HepG2 (cell line): ENCODE measurements around the gene GEMIN2. TPM values are rescaled to one million over a fixed set of nuclear protein-coding genes. Genes with fewer than 3 reads are reported as not detected.

ENCODE experiments used
- DDIT3 ChIP-seq: sonication (generic); formaldehyde crosslinking; IDR thresholded peaks from 2 replicates; pipeline ENCODE4 v1.4.0; 2020; ENCODE audit warnings: mild to moderate bottlenecking, missing genetic modification reagents
- DNMT1 ChIP-seq: sonication (generic); formaldehyde crosslinking; IDR thresholded peaks from 2 replicates; pipeline ENCODE4 v1.5.1; 2020; ENCODE audit warnings: mild to moderate bottlenecking, missing genetic modification reagents
- ETV5 ChIP-seq: IDR thresholded peaks from 2 replicates; pipeline ENCODE4 v1.6.1; 2018; ENCODE audit warnings: missing biosample characterization, missing genetic modification reagents, inconsistent platforms, borderline replicate concordance
- EZH2 ChIP-seq: conservative IDR thresholded peaks from 2 replicates; pipeline ENCODE4 v1.6.1; 2012; ENCODE audit warnings: mild to moderate bottlenecking, low read depth, low read length, moderate library complexity
- GRHL1 ChIP-seq: sonication (generic); formaldehyde crosslinking; conservative IDR thresholded peaks from 2 replicates; pipeline ENCODE4 v1.8.0; 2022; ENCODE audit warnings: missing genetic modification reagents
- MED1 ChIP-seq: sonication (generic); formaldehyde crosslinking; IDR thresholded peaks from 2 replicates; pipeline ENCODE4 v1.4.0; 2020; ENCODE audit warnings: missing genetic modification reagents
- MLXIP ChIP-seq: sonication (generic); formaldehyde crosslinking; IDR thresholded peaks from 2 replicates; pipeline ENCODE4 v1.9.0; 2021; ENCODE audit warnings: missing genetic modification reagents, borderline replicate concordance
- MYPOP ChIP-seq: sonication (generic); formaldehyde crosslinking; IDR thresholded peaks from 2 replicates; pipeline ENCODE4 v1.8.1; 2023; ENCODE audit warnings: mild to moderate bottlenecking, moderate library complexity, missing genetic modification reagents
- NCOA1 ChIP-seq: sonication (generic); formaldehyde crosslinking; IDR thresholded peaks from 2 replicates; pipeline ENCODE4 v1.9.0; 2021; ENCODE audit warnings: missing genetic modification reagents
- NONO ChIP-seq, 2 experiments: fragments of 450-650 bp in 1 of 2; sonication (generic) in 1 of 2; formaldehyde crosslinking in 1 of 2; IDR thresholded peaks in 1 of 2; conservative IDR thresholded peaks in 1 of 2; 2 replicates each; pipeline versions ENCODE4 v1.6.1 to v1.8.0; 2017 to 2022; ENCODE audit warnings: mild to moderate bottlenecking in 1 of 2, missing genetic modification reagents in 1 of 2, moderate library complexity in 1 of 2
- PHB2 ChIP-seq: fragments of 450-650 bp; IDR thresholded peaks from 2 replicates; pipeline ENCODE4 v1.6.1; 2018; ENCODE audit not compliant: partially characterized antibody
- POLR2G ChIP-seq: fragments of 200-400 bp; formaldehyde crosslinking; IDR thresholded peaks from 2 replicates; pipeline ENCODE4 v1.6.1; 2018; ENCODE audit warnings: mild to moderate bottlenecking, low read depth, low read length, moderate library complexity
- SAP130 ChIP-seq: IDR thresholded peaks from 2 replicates; pipeline ENCODE4 v1.6.1; 2016; ENCODE audit warnings: low read depth
- SMARCE1 ChIP-seq: fragments of 450-650 bp; IDR thresholded peaks from 2 replicates; pipeline ENCODE4 v1.6.1; 2017; ENCODE audit warnings: borderline replicate concordance
- SMYD3 ChIP-seq: sonication (generic); formaldehyde crosslinking; IDR thresholded peaks from 2 replicates; pipeline ENCODE4 v1.8.1; 2023; ENCODE audit warnings: mild to moderate bottlenecking, missing genetic modification reagents
- SNRNP70 ChIP-seq: fragments of 200-400 bp; formaldehyde crosslinking; IDR thresholded peaks from 2 replicates; pipeline ENCODE4 v1.6.1; 2017; ENCODE audit warnings: mild to moderate bottlenecking, low read depth, low read length, moderate library complexity
- SOX6 ChIP-seq, 2 experiments: fragments of 450-650 bp in 1 of 2; sonication (generic) in 1 of 2; formaldehyde crosslinking in 1 of 2; IDR thresholded peaks; 2 replicates each; pipeline versions ENCODE4 v1.4.0 to v1.6.1; 2017 to 2020; ENCODE audit warnings: antibody characterized with exemption in 1 of 2, mild to moderate bottlenecking in 1 of 2, missing genetic modification reagents in 1 of 2
- SUZ12 ChIP-seq: fragments of 150-350 bp; IDR thresholded peaks from 2 replicates; pipeline ENCODE4 v1.6.1; 2014; ENCODE audit warnings: low read depth, low read length
- TEAD3 ChIP-seq: optimal IDR thresholded peaks from 2 replicates; pipeline ENCODE3; 2016; ENCODE audit warnings: borderline replicate concordance
- ZBTB42 ChIP-seq: sonication (generic); formaldehyde crosslinking; IDR thresholded peaks from 2 replicates; pipeline ENCODE4 v1.5.0; 2020; ENCODE audit warnings: mild to moderate bottlenecking, missing genetic modification reagents
- ZNF232 ChIP-seq: sonication (generic); formaldehyde crosslinking; IDR thresholded peaks from 2 replicates; pipeline ENCODE4 v1.4.0; 2020; ENCODE audit warnings: missing genetic modification reagents, borderline replicate concordance
- ZNF329 ChIP-seq: sonication (generic); formaldehyde crosslinking; IDR thresholded peaks from 2 replicates; pipeline ENCODE4 v1.9.0; 2021; ENCODE audit warnings: low read depth, mild to moderate bottlenecking, missing genetic modification reagents
- ZNF33A ChIP-seq: sonication (generic); formaldehyde crosslinking; IDR thresholded peaks from 2 replicates; pipeline ENCODE4 v1.5.1; 2020; ENCODE audit warnings: missing genetic modification reagents, mild to moderate bottlenecking, moderate library complexity, borderline replicate concordance
- ZNF614 ChIP-seq: IDR thresholded peaks from 2 replicates; pipeline ENCODE4 v1.6.1; 2018; ENCODE audit warnings: missing biosample characterization, missing genetic modification reagents, inconsistent platforms, borderline replicate concordance
- ZNF724P ChIP-seq: sonication (generic); formaldehyde crosslinking; IDR thresholded peaks from 2 replicates; pipeline ENCODE4 v1.8.0; 2022; ENCODE audit warnings: missing genetic modification reagents, borderline replicate concordance
- ZNF761 ChIP-seq: sonication (generic); formaldehyde crosslinking; conservative IDR thresholded peaks from 2 replicates; pipeline ENCODE4 v1.4.0; 2020; ENCODE audit warnings: mild to moderate bottlenecking, missing genetic modification reagents
- ZSCAN9 ChIP-seq: IDR thresholded peaks from 2 replicates; pipeline ENCODE4 v1.6.1; 2016; ENCODE audit warnings: borderline replicate concordance
- polyA plus RNA-seq, 8 experiments: library from polyadenylated mRNA; depleted of rRNA in 3 of 8; stranded (reverse) in 7 of 8; unstranded in 1 of 8; fragments of >200 nt; fragmentation: Illumina TruSeq in 4 of 8; extraction: Trizol in 4 of 8; gene quantifications; 2 replicates each; pipeline versions ENCODE4 v1.2.1 to v1.2.3, GENCODE V29; 2011 to 2016; ENCODE audit warnings: low read depth in 4 of 8, missing spikeins in 1 of 8, mixed read lengths in 1 of 8; ENCODE audit not compliant: insufficient read depth in 1 of 8
- total RNA-seq, 5 experiments: library from RNA; depleted of rRNA; stranded (reverse); fragments of >200 nt; fragmentation: Illumina TruSeq; extraction: Trizol; gene quantifications; 2 replicates each; pipeline ENCODE4 v1.2.3, GENCODE V29; 2016; ENCODE audit warnings: low read depth in 1 of 5

The GEMIN2 gene
- total and polyA plus RNA-seq, 2 of the 13 experiments (the other 11 are each of a cell fraction or from before 2014, with no cell fraction given): 54.8 to 110 TPM

- TF ChIP-seq SOX6 (IDR thresholded peaks at IDR 0.05): no peak
- TF ChIP-seq SOX6 (CRISPR knock-in tag; IDR thresholded peaks at IDR 0.05): peak; percentile 40; the same call in 1 of the 2 replicates
- peak; percentile 56; the same call in 1 of the 2 replicates for TF ChIP-seq MED1
- TF ChIP-seq GRHL1 (CRISPR knock-in tag): no peak
- peak; percentile 40; the same call in 1 of the 2 replicates for TF ChIP-seq POLR2G
- TF ChIP-seq MYPOP (CRISPR knock-in tag): no peak
- TF ChIP-seq DDIT3 (CRISPR knock-in tag): no peak
- peak; percentile 89 for TF ChIP-seq TEAD3
- TF ChIP-seq SNRNP70: no peak
- peak; percentile 96 for TF ChIP-seq ETV5 (CRISPR knock-in tag)
- peak; percentile 89; the same call in 1 of the 2 replicates for TF ChIP-seq ZNF614 (CRISPR knock-in tag)
- TF ChIP-seq SAP130 (CRISPR knock-in tag): peak; percentile 78
- TF ChIP-seq MLXIP (CRISPR knock-in tag): no peak
- TF ChIP-seq ZSCAN9: no peak
- no peak for TF ChIP-seq SMYD3
- TF ChIP-seq ZBTB42: no peak
- TF ChIP-seq ZNF329 (CRISPR knock-in tag): no peak
- TF ChIP-seq SUZ12: no peak
- TF ChIP-seq ZNF761 (CRISPR knock-in tag): no peak
- no peak for TF ChIP-seq DNMT1 (CRISPR knock-in tag)
- TF ChIP-seq NCOA1: no peak
- TF ChIP-seq PHB2: no peak
- no peak for TF ChIP-seq ZNF33A
- TF ChIP-seq EZH2: no peak
- no peak for TF ChIP-seq ZNF724P (CRISPR knock-in tag)
- no peak for TF ChIP-seq NONO (IDR thresholded peaks at IDR 0.05)
- peak; percentile 50; the same call in 1 of the 2 replicates for TF ChIP-seq NONO (CRISPR knock-in tag; conservative IDR thresholded peaks at IDR 0.05)
- no peak for TF ChIP-seq ZNF232 (CRISPR knock-in tag)
- no peak for TF ChIP-seq SMARCE1
Observed at GRCh38 chr14:39097159-39097558, 17.0 kb upstream of the GEMIN2 start (continued).
